ENCODE measurements around the gene FAM228A.

- TF ChIP-seq POLR2A (IDR thresholded peaks at IDR 0.05; ENCODE audit: low read depth, low read length), result no peak
- no peak for TF ChIP-seq POLR2AphosphoS5 (IDR thresholded peaks at IDR 0.05; ENCODE audit: low read depth, low read length)
Measured at GRCh38 chr2:24191848-24192247, 17.0 kb downstream of the FAM228A start.
